Right atrium auricular region (tissue), 2 donors: ENCODE results near the gene MALAT1. TPM values are rescaled to one million over a fixed set of nuclear protein-coding genes. Genes with fewer than 3 reads are reported as not detected.
A peak's percentile ranks its signal among the peaks of the same experiment; 100 is the strongest.

Source experiments
- DNase-seq: peaks from one replicate; pipeline ENCODE4 v3.0.0-alpha.2; 2019; ENCODE audit warnings: low spot score
- H3K27ac ChIP-seq, 2 donors: fragments of 200-600 bp; sonication (generic); 1 replicate in 1 of 2; 2 replicates in 1 of 2; pipeline ENCODE4 v1.5.1; 2016 to 2019
- H3K27me3 ChIP-seq, 2 donors: fragments of 200-600 bp; sonication (generic); one replicate each; pipeline versions ENCODE4 v1.5.1 to v1.6.0; 2017 to 2019
- H3K36me3 ChIP-seq: fragments of 200-600 bp; sonication (generic); one replicate; pipeline ENCODE4 v1.5.1; 2016
- H3K4me1 ChIP-seq, 2 donors: fragments of 200-600 bp; sonication (generic); one replicate each; pipeline versions ENCODE4 v1.5.1 to v1.6.0; 2017 to 2019
- H3K4me3 ChIP-seq, 2 donors: fragments of 200-600 bp; sonication (generic); 1 replicate in 1 of 2; 2 replicates in 1 of 2; pipeline ENCODE4 v1.5.1; 2017 to 2019; ENCODE audit warnings: mild to moderate bottlenecking in 1 of 2, moderate library complexity in 1 of 2
- H3K9me3 ChIP-seq, 2 donors: fragments of 200-600 bp; sonication (generic); one replicate each; pipeline ENCODE4 v1.5.1; 2019
- total RNA-seq, 2 donors: library from RNA; depleted of rRNA; stranded (reverse); fragments of >200 nt; gene quantifications; one replicate each; pipeline ENCODE4 v1.1.0, GENCODE V29; 2016
- TF ChIP-seq, protein P1 (sequence below), 2 donors: fragments of 200-600 bp; sonication (generic); IDR thresholded peaks; one replicate each; pipeline ENCODE4 v1.5.1; 2019; ENCODE audit warnings: antibody characterized with exemption in 2 of 2

The MALAT1 gene
- total RNA-seq, 2 donors from 2014 or later: 2,120 to 2,577 TPM

GRCh38 chr11:65501472-65502273 is 2.8 kb downstream of the MALAT1 start:
- TF ChIP-seq, protein P1, sequence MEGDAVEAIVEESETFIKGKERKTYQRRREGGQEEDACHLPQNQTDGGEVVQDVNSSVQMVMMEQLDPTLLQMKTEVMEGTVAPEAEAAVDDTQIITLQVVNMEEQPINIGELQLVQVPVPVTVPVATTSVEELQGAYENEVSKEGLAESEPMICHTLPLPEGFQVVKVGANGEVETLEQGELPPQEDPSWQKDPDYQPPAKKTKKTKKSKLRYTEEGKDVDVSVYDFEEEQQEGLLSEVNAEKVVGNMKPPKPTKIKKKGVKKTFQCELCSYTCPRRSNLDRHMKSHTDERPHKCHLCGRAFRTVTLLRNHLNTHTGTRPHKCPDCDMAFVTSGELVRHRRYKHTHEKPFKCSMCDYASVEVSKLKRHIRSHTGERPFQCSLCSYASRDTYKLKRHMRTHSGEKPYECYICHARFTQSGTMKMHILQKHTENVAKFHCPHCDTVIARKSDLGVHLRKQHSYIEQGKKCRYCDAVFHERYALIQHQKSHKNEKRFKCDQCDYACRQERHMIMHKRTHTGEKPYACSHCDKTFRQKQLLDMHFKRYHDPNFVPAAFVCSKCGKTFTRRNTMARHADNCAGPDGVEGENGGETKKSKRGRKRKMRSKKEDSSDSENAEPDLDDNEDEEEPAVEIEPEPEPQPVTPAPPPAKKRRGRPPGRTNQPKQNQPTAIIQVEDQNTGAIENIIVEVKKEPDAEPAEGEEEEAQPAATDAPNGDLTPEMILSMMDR (IDR thresholded peaks at IDR 0.05): no peak
- H3K27ac ChIP-seq: peak overlapping the region; percentile 97 to 100
- DNase-seq: no peak
- peaks cover 65% of the 10 kb centered on the region for H3K36me3 ChIP-seq
- H3K4me3 ChIP-seq: peak overlapping the region; percentile 75 to 79
- H3K9me3 ChIP-seq: no peaks in the 10 kb centered on the region
- H3K27me3 ChIP-seq: no peaks in the 10 kb centered on the region
- peaks cover 0 to 32% of the 10 kb centered on the region in 2 donors for H3K4me1 ChIP-seq

DNA sequence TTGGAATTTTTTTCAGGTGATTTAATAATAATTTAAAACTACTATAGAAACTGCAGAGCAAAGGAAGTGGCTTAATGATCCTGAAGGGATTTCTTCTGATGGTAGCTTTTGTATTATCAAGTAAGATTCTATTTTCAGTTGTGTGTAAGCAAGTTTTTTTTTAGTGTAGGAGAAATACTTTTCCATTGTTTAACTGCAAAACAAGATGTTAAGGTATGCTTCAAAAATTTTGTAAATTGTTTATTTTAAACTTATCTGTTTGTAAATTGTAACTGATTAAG is 3.4 kb downstream of the MALAT1 start:
- peaks cover 71% of the 10 kb centered on the region for H3K36me3 ChIP-seq
- peak overlapping the region; percentile 97 to 100 for H3K27ac ChIP-seq
- H3K27me3 ChIP-seq: no peaks in the 10 kb centered on the region
- TF ChIP-seq, protein P1 (IDR thresholded peaks at IDR 0.05): no peak
- DNase-seq: no peak
- no peaks in the 10 kb centered on the region for H3K9me3 ChIP-seq
- peak overlapping the region; percentile 75 to 79 for H3K4me3 ChIP-seq
- peaks cover 0 to 32% of the 10 kb centered on the region in 2 donors for H3K4me1 ChIP-seq

DNA sequence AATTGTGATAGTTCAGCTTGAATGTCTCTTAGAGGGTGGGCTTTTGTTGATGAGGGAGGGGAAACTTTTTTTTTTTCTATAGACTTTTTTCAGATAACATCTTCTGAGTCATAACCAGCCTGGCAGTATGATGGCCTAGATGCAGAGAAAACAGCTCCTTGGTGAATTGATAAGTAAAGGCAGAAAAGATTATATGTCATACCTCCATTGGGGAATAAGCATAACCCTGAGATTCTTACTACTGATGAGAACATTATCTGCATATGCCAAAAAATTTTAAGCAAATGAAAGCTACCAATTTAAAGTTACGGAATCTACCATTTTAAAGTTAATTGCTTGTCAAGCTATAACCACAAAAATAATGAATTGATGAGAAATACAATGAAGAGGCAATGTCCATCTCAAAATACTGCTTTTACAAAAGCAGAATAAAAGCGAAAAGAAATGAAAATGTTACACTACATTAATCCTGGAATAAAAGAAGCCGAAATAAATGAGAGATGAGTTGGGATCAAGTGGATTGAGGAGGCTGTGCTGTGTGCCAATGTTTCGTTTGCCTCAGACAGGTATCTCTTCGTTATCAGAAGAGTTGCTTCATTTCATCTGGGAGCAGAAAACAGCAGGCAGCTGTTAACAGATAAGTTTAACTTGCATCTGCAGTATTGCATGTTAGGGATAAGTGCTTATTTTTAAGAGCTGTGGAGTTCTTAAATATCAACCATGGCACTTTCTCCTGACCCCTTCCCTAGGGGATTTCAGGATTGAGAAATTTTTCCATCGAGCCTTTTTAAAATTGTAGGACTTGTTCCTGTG is 3.9 kb downstream of the MALAT1 start:
- H3K9me3 ChIP-seq: no peaks in the 10 kb centered on the region
- TF ChIP-seq, protein P1 (IDR thresholded peaks at IDR 0.05): no peak
- peak overlapping the region; percentile 75 to 79 for H3K4me3 ChIP-seq
- DNase-seq: no peak
- H3K4me1 ChIP-seq: peaks cover 0 to 38% of the 10 kb centered on the region in 2 donors
- H3K27ac ChIP-seq: peak overlapping the region; percentile 97 to 100
- H3K27me3 ChIP-seq: no peaks in the 10 kb centered on the region
- H3K36me3 ChIP-seq: peaks cover 71% of the 10 kb centered on the region

DNA sequence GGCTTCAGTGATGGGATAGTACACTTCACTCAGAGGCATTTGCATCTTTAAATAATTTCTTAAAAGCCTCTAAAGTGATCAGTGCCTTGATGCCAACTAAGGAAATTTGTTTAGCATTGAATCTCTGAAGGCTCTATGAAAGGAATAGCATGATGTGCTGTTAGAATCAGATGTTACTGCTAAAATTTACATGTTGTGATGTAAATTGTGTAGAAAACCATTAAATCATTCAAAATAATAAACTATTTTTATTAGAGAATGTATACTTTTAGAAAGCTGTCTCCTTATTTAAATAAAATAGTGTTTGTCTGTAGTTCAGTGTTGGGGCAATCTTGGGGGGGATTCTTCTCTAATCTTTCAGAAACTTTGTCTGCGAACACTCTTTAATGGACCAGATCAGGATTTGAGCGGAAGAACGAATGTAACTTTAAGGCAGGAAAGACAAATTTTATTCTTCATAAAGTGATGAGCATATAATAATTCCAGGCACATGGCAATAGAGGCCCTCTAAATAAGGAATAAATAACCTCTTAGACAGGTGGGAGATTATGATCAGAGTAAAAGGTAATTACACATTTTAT is 4.6 kb downstream of the MALAT1 start:
- Histone ChIP-seq H3K27ac (peak overlapping the region; percentile 97 to 100), H3K36me3 (peaks cover 71% of the 10 kb centered on the region), H3K4me1 (peaks cover 0 to 38% of the 10 kb centered on the region in 2 donors), H3K9me3 (no peaks in the 10 kb centered on the region), H3K4me3 (peak overlapping the region; percentile 75 to 79), H3K27me3 (no peaks in the 10 kb centered on the region)
- TF ChIP-seq, protein P1 (IDR thresholded peaks at IDR 0.05): no peak
- DNase-seq: no peak

GRCh38 chr11:65503949-65504673 is 5.3 kb downstream of the MALAT1 start:
- DNase-seq: no peak
- H3K4me1 ChIP-seq: peaks cover 0 to 38% of the 10 kb centered on the region in 2 donors
- TF ChIP-seq, protein P1 (IDR thresholded peaks at IDR 0.05): no peak
- H3K27me3 ChIP-seq: no peaks in the 10 kb centered on the region
- H3K36me3 ChIP-seq: peaks cover 71% of the 10 kb centered on the region
- H3K27ac ChIP-seq: peak overlapping the region; percentile 97 to 100
- H3K9me3 ChIP-seq: no peaks in the 10 kb centered on the region
- peak overlapping the region; percentile 75 to 79 for H3K4me3 ChIP-seq
